Measurements from ENCODE around the gene VWC2L.

Gene VWC2L

DNA sequence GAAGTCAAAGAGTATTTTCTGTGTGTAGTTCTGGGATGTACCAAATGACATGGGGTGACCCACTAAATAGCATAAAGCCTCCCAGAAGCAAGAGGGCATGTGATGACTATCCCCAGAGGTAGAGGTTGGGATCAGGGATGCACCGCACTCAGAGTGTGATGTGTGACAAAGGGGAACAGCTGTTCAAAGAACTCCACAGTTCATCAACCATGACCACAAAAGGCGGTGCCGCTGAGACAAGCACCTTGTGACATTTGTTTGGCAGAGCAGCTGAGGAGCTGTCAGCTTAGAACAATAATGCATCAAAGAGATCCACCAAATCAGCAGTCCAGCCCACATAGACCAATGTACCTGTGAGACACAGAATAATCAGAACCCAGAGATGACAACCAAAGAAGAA lies 81.3 kb downstream of the VWC2L start:
- no peak overlapping the region for H3K4me3 ChIP-seq (ENCODE audit: low read length)
- no peaks in the 10 kb centered on the region for H3K4me1 ChIP-seq (ENCODE audit: control insufficient read depth, insufficient read depth, low read length)
- no CpG with 5 or more reads among the region's 3 CpGs for WGBS (ENCODE audit: insufficient coverage, insufficient read length)
- no peaks in the 10 kb centered on the region for H3K9me3 ChIP-seq (ENCODE audit: control insufficient read depth, insufficient read depth, low read length)
- no peaks in the 10 kb centered on the region for H3K36me3 ChIP-seq (ENCODE audit: control insufficient read depth, insufficient read depth, low read length)
- H3K27ac ChIP-seq (ENCODE audit: low read length), result no peak overlapping the region
- H3K27me3 ChIP-seq (ENCODE audit: control insufficient read depth, insufficient read depth, low read length), result no peaks in the 10 kb centered on the region
- no peak for DNase-seq (ENCODE audit: low read depth, low spot score)

DNA sequence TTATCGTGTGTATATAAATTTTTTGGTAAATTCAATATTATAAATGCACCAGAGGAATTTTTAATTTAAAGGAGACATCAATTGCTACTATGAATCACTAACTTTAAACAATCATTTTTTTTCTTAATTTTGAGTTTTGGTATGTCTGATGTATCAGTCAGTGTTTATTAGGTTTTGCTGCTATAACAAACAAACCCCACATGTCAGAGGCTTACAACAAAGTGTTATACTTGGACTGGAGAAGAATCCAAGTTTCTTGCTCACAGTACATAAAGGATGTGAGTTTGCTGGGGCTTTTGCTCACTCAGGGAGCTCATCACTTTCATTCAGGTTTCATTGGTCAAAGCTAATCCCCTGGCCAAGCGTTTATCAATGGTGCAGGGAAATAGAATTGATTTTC lies 81.8 kb downstream of the VWC2L start:
- no peaks in the 10 kb centered on the region for H3K36me3 ChIP-seq (ENCODE audit: control insufficient read depth, insufficient read depth, low read length)
- DNase-seq (ENCODE audit: low read depth, low spot score), result no peak
- H3K4me1 ChIP-seq (ENCODE audit: control insufficient read depth, insufficient read depth, low read length), result no peaks in the 10 kb centered on the region
- H3K4me3 ChIP-seq (ENCODE audit: low read length), result no peak overlapping the region
- H3K27me3 ChIP-seq (ENCODE audit: control insufficient read depth, insufficient read depth, low read length), result no peaks in the 10 kb centered on the region
- WGBS (ENCODE audit: insufficient coverage, insufficient read length), result 100% methylated on average over 1 of the region's 2 CpGs
- H3K27ac ChIP-seq (ENCODE audit: low read length), result no peak overlapping the region
- no peaks in the 10 kb centered on the region for H3K9me3 ChIP-seq (ENCODE audit: control insufficient read depth, insufficient read depth, low read length)

DNA sequence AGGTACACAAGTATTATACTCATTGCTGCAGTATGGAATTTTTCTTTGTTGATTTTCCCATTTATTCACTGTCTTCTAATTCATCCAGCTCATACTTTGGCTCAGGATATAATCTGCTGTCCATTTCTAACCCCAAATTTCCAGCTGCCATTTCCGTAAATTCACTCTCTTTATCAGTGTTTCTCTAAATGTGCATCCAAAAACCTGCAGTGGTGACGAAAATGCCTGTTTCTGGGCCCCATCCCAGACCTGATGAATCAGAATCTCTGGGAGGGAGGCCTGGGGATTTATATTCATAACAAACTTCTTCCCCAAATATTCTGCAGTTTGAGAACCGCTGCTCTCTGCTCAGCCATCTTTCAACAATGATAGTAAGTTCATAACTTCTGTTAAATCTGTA lies 86.6 kb downstream of the VWC2L start:
- H3K27me3 ChIP-seq (ENCODE audit: control insufficient read depth, insufficient read depth, low read length), result no peaks in the 10 kb centered on the region
- no CpG with 5 or more reads among the region's 3 CpGs for WGBS (ENCODE audit: insufficient coverage, insufficient read length)
- H3K4me1 ChIP-seq (ENCODE audit: control insufficient read depth, insufficient read depth, low read length), result no peaks in the 10 kb centered on the region
- no peak overlapping the region for H3K27ac ChIP-seq (ENCODE audit: low read length)
- no peaks in the 10 kb centered on the region for H3K36me3 ChIP-seq (ENCODE audit: control insufficient read depth, insufficient read depth, low read length)
- no peak overlapping the region for H3K4me3 ChIP-seq (ENCODE audit: low read length)
- no peak for DNase-seq (ENCODE audit: low read depth, low spot score)
- H3K9me3 ChIP-seq (ENCODE audit: control insufficient read depth, insufficient read depth, low read length), result no peaks in the 10 kb centered on the region

DNA sequence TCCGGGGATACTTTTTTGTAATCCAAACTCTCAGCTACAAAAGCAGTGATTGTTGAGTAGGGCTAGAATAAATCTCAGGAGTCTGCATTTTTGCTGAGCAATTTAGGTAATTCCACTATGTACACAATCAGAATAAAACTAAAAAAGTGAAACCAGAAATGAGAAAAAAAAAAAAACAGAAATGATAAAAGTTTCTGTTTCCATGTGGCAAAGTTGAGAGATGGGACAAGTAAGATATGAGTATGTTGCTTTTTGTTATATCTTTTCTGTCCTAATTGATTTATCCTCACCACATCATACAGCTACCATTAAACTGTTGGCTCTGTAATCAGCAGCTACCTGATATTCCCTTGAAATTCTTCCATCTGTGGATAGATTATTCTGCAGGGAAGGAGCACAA lies 92.7 kb downstream of the VWC2L start:
- no peaks in the 10 kb centered on the region for H3K4me1 ChIP-seq (ENCODE audit: control insufficient read depth, insufficient read depth, low read length)
- no CpG with 5 or more reads among the region's 1 CpG for WGBS (ENCODE audit: insufficient coverage, insufficient read length)
- H3K9me3 ChIP-seq (ENCODE audit: control insufficient read depth, insufficient read depth, low read length), result no peaks in the 10 kb centered on the region
- DNase-seq (ENCODE audit: low read depth, low spot score), result no peak
- no peaks in the 10 kb centered on the region for H3K36me3 ChIP-seq (ENCODE audit: control insufficient read depth, insufficient read depth, low read length)
- H3K27ac ChIP-seq (ENCODE audit: low read length), result no peak overlapping the region
- H3K27me3 ChIP-seq (ENCODE audit: control insufficient read depth, insufficient read depth, low read length), result no peaks in the 10 kb centered on the region
- no peak overlapping the region for H3K4me3 ChIP-seq (ENCODE audit: low read length)

DNA sequence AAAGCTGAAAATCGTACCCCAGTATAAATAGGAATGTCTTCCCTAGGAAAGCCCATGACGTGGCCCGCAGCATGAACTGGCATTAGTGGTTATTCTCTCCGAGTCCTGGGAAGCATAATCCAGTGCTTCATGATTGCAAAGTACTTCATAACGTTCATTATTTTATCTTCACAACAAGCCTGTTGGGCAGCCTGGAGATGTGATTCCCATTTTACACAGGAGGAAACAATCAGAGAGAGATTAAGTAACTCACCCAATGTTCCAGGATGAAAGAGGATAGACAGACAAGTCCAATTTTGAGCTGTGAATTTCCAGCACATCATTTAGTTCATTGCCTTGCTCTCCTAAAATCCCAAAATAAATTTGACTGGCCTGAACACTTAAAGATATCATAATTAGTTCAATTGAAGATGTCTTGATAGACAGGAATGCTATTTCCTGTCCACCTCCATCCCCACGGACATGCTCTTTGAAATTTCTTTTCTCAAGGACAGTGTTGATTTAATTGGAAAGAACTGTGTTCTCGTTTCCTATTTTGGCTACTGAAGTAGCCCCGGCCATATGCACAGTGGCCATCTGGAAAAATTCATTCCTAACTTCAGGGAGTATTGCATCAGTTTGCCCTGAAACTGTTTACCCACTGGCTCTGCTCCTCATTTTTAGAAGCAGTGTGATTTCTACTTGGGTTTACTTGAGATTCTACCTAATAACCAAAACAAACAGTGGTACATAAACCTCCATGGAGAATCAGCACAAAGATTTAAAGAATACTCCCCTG lies 93.9 kb downstream of the VWC2L start:
- H3K36me3 ChIP-seq (ENCODE audit: control insufficient read depth, insufficient read depth, low read length), result no peaks in the 10 kb centered on the region
- no peak overlapping the region for H3K27ac ChIP-seq (ENCODE audit: low read length)
- no peak for DNase-seq (ENCODE audit: low read depth, low spot score)
- H3K4me1 ChIP-seq (ENCODE audit: control insufficient read depth, insufficient read depth, low read length), result no peaks in the 10 kb centered on the region
- H3K27me3 ChIP-seq (ENCODE audit: control insufficient read depth, insufficient read depth, low read length), result no peaks in the 10 kb centered on the region
- H3K9me3 ChIP-seq (ENCODE audit: control insufficient read depth, insufficient read depth, low read length), result no peaks in the 10 kb centered on the region
- WGBS (ENCODE audit: insufficient coverage, insufficient read length), result no CpG with 5 or more reads among the region's 8 CpGs
- no peak overlapping the region for H3K4me3 ChIP-seq (ENCODE audit: low read length)

DNA sequence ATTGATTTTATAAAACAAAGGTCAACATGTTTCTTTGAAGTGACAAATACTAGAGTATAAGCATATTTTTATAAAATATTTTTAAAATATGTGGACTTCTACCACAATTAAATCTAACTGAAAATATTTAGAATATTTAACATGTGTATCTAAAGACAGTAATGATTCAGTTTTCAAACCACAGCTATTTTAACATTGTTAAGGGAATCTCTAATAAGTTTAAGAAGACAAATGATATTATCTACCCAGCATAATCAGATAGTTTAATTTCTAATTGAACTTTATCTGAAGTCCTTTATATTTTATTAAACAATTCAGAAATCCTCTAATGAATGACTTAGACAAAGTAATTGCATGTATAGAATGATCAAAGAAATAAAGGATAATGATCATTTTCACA lies 96.2 kb downstream of the VWC2L start:
- Histone ChIP-seq H3K4me3 (ENCODE audit: low read length) (no peak overlapping the region), H3K27me3 (ENCODE audit: control insufficient read depth, insufficient read depth, low read length) (no peaks in the 10 kb centered on the region), H3K9me3 (ENCODE audit: control insufficient read depth, insufficient read depth, low read length) (no peaks in the 10 kb centered on the region), H3K27ac (ENCODE audit: low read length) (no peak overlapping the region), H3K36me3 (ENCODE audit: control insufficient read depth, insufficient read depth, low read length) (no peaks in the 10 kb centered on the region), H3K4me1 (ENCODE audit: control insufficient read depth, insufficient read depth, low read length) (no peaks in the 10 kb centered on the region)
- DNase-seq (ENCODE audit: low read depth, low spot score), result no peak

DNA sequence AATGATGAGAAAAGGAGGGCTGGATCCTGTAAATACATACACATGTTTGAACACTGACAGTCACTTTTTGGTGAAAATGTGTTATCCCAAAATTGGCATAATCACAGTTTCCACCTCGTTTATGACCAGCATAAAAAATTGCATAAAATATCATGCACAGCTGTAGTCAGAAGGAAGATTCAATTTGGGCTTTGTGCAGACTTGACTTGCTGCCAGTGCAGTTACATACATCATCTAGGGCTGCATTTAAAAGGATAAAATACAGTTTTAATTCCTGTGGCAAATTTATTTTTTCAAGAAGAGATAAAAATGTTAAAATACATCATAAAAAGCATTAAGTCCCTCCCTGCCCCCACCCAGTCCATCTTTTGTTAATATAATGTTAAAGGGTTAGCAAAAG lies 103.8 kb downstream of the VWC2L start:
- Histone ChIP-seq H3K9me3 (ENCODE audit: control insufficient read depth, insufficient read depth, low read length) (no peaks in the 10 kb centered on the region), H3K36me3 (ENCODE audit: control insufficient read depth, insufficient read depth, low read length) (no peaks in the 10 kb centered on the region), H3K4me1 (ENCODE audit: control insufficient read depth, insufficient read depth, low read length) (no peaks in the 10 kb centered on the region), H3K27me3 (ENCODE audit: control insufficient read depth, insufficient read depth, low read length) (no peaks in the 10 kb centered on the region), H3K27ac (ENCODE audit: low read length) (no peak overlapping the region), H3K4me3 (ENCODE audit: low read length) (no peak overlapping the region)
- WGBS (ENCODE audit: insufficient coverage, insufficient read length), result no CpG with 5 or more reads among the region's 1 CpG
- no peak for DNase-seq (ENCODE audit: low read depth, low spot score)

DNA sequence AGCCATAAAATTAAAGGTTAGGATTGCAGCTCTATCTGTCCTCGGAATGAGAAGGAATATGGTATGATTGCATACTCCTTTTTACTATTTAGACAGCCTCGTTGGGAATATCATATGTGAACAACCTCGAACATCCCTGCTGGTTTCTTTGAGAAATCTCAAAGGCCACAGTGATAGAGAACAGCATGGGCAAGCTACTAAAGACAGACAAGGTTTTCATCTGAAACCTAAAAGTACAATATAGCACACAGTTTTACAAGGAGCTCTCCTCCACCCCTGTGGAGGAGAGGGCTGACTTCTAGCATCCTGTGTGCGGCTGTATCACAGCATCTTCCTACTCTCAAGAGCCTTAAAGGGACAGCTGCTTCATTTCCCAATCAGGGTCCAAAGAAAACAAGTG lies 104.3 kb downstream of the VWC2L start:
- Histone ChIP-seq H3K4me1 (ENCODE audit: control insufficient read depth, insufficient read depth, low read length) (no peaks in the 10 kb centered on the region), H3K4me3 (ENCODE audit: low read length) (no peak overlapping the region), H3K27me3 (ENCODE audit: control insufficient read depth, insufficient read depth, low read length) (no peaks in the 10 kb centered on the region), H3K27ac (ENCODE audit: low read length) (no peak overlapping the region), H3K36me3 (ENCODE audit: control insufficient read depth, insufficient read depth, low read length) (no peaks in the 10 kb centered on the region), H3K9me3 (ENCODE audit: control insufficient read depth, insufficient read depth, low read length) (no peaks in the 10 kb centered on the region)
- DNase-seq (ENCODE audit: low read depth, low spot score), result no peak
- WGBS (ENCODE audit: insufficient coverage, insufficient read length), result no CpG with 5 or more reads among the region's 4 CpGs

DNA sequence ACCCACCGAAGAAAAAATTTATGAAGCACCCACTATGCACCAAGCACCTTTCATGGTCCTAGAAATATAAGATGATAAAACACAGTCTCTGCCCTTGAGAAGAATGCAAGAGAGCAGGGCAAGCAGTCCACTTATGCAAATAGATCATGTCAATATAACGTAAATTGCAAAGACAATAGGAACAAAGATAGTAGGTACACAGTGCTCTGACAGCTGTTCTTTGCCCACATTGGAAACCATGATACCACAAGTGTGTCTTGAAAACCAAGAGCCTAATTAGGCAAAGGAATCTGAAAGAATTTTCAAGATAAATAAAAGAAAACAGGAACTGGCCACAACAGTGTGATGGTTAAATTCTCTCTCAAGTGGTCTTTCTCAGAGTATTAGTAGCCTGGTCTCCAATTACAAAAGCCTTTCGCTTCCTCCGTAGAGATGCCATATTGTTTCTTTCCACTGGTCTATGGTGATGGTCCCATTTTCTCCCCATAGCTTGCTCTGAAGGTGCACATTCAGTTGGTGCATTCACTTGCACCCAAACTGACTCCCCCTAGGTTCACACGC lies 108.5 kb downstream of the VWC2L start:
- Histone ChIP-seq H3K27ac (ENCODE audit: low read length) (no peak overlapping the region), H3K27me3 (ENCODE audit: control insufficient read depth, insufficient read depth, low read length) (no peaks in the 10 kb centered on the region), H3K4me1 (ENCODE audit: control insufficient read depth, insufficient read depth, low read length) (no peaks in the 10 kb centered on the region), H3K36me3 (ENCODE audit: control insufficient read depth, insufficient read depth, low read length) (no peaks in the 10 kb centered on the region), H3K9me3 (ENCODE audit: control insufficient read depth, insufficient read depth, low read length) (no peaks in the 10 kb centered on the region), H3K4me3 (ENCODE audit: low read length) (no peak overlapping the region)
- no peak for DNase-seq (ENCODE audit: low read depth, low spot score)
- WGBS (ENCODE audit: insufficient coverage, insufficient read length), result no CpG with 5 or more reads among the region's 5 CpGs

DNA sequence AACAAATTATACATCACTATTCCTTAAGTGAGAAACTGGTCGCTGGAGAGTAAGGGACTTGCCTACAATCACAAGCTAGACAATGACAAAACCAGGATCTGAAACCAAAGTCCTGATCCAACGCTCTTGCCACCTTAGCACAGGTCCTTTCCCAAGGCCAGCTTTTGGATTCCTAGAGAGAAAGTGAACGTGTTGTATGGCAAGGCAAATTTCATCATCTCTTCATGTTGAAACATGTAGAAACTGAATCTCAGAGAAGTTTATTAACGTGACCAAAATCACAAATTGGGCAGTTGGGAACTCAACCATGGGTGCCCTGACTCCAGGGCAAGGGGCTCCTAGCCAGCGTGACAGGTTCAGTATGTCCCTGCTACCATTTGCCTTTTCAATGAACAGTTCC lies 118.2 kb downstream of the VWC2L start:
- H3K27ac ChIP-seq (ENCODE audit: low read length), result no peak overlapping the region
- H3K4me1 ChIP-seq (ENCODE audit: control insufficient read depth, insufficient read depth, low read length), result no peaks in the 10 kb centered on the region
- no peaks in the 10 kb centered on the region for H3K9me3 ChIP-seq (ENCODE audit: control insufficient read depth, insufficient read depth, low read length)
- H3K4me3 ChIP-seq (ENCODE audit: low read length), result no peak overlapping the region
- H3K36me3 ChIP-seq (ENCODE audit: control insufficient read depth, insufficient read depth, low read length), result no peaks in the 10 kb centered on the region
- no peak for DNase-seq (ENCODE audit: low read depth, low spot score)
- no peaks in the 10 kb centered on the region for H3K27me3 ChIP-seq (ENCODE audit: control insufficient read depth, insufficient read depth, low read length)
- no CpG with 5 or more reads among the region's 5 CpGs for WGBS (ENCODE audit: insufficient coverage, insufficient read length)

DNA sequence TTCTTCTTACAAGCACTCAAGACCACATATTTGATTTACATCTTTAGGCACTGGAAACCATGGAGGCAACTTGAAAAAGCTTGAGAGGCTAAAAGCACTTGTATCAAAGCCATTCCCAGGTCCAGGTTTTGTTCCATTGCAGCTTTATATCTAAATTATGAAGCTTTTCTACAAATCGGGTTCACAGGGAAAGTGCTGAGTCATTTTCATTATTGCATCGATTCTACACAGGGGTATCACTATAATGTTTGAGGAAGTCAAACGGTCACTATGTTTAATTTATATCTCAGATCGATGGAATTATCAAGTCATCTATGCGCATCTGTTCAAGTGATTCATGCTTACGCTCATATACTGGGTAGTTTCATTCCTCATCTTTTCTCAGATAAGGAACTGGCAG lies 118.7 kb downstream of the VWC2L start:
- Histone ChIP-seq H3K9me3 (ENCODE audit: control insufficient read depth, insufficient read depth, low read length) (no peaks in the 10 kb centered on the region), H3K27ac (ENCODE audit: low read length) (no peak overlapping the region), H3K4me1 (ENCODE audit: control insufficient read depth, insufficient read depth, low read length) (no peaks in the 10 kb centered on the region), H3K4me3 (ENCODE audit: low read length) (no peak overlapping the region), H3K27me3 (ENCODE audit: control insufficient read depth, insufficient read depth, low read length) (no peaks in the 10 kb centered on the region), H3K36me3 (ENCODE audit: control insufficient read depth, insufficient read depth, low read length) (no peaks in the 10 kb centered on the region)
- DNase-seq (ENCODE audit: low read depth, low spot score), result no peak
- WGBS (ENCODE audit: insufficient coverage, insufficient read length), result no CpG with 5 or more reads among the region's 6 CpGs
